Activated CD8-positive, alpha-beta memory T cell treated with anti-CD3 and anti-CD28 coated beads, Interleukin-2, amount 50 U/mL, for 48 hours (primary cell): ENCODE results near the gene SFXN4.
A peak's percentile ranks its signal among the peaks of the same experiment; 100 is the strongest.
"Not testable (repeated sequence)": the region's sequence is repeated elsewhere in the genome, so short reads cannot be mapped to it uniquely, and the experiment has no call there.

Source experiments
- DNase-seq: peaks from one replicate; pipeline ENCODE4 v3.0.0-alpha.2; 2020

The SFXN4 gene

DNA sequence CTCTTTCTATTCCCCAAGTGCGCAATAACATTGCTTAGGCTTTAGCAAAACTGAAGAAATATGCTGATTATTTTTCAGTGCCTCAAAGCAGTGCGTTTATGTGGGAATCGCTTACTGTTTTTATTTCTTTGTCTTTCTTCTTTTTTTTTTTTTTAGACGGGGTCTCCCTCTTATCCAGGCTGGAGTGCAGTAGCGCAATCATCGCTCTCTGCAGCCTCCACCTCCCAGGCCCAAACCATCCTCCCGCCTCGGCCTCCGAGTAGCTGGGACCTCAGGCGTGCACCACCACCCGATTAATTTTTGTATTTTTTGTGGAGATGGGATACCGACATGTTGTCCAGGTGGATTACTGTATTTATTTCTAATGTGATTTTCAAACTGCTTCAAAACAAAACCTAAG lies 60.4 kb downstream of the SFXN4 start:
- DNase-seq, result no peak

DNA sequence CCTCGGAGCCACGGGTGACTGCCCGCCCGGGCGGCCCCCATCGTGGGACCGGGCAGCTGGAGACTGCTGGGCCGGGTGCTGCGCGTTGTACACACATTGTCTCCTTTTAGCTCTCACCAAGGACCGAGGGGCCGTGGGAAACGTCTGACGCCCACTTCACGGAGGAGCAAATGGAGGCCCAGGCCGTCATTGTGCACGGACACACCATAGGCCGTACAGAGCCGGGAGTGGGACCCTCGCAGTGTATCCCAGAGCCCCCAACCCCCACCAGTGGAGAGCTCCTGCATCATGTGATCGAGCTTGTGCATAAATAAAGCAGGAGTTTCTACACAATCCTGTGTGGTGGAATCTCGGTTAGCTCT lies 60.9 kb downstream of the SFXN4 start:
- DNase-seq, result peak; percentile 57

DNA sequence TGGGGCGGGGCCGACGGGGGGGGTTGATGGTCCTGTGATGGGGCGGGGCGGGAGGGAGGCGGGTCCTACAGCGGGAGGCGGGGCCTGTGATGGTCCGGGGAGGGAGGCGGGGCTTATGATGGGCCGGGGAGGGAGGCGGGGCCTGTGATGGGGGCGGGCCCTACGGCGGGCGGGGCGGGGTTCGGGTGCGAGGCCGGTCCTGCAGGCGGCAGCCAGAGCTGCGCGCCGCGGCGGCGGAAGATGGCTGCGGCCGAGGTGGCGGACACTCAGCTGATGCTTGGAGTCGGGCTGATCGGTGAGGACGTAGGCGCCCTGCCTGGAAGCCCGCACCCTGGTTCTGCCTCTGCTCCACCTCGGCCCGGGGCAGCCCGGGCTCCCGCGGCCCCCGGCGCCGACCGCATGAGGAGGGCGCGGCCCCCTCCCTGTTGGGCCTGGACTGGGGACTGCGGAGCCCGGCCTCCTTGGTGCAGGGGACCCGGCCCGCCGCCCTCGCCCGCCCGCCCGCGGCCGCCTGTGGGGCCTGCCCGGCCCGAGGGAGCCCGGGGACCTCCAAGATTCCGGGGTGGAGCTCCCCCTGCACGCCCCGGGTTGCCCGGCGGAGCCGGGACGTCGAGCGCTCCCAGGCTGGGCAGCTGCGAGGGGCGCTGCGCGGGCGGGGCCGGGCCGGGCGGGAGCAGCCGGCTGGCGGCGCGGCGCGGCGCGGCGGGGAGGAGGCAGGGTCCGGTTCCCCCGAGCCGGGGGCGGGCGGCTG lies 61.4 kb downstream of the SFXN4 start, which contains the start of gene DENND10:
TSS of gene DENND10 (plus strand) at position 211 of the 751 bp plus-strand sequence. CDS start at position 241, 30 bp downstream.
- DNase-seq, result peak; percentile 90

DNA sequence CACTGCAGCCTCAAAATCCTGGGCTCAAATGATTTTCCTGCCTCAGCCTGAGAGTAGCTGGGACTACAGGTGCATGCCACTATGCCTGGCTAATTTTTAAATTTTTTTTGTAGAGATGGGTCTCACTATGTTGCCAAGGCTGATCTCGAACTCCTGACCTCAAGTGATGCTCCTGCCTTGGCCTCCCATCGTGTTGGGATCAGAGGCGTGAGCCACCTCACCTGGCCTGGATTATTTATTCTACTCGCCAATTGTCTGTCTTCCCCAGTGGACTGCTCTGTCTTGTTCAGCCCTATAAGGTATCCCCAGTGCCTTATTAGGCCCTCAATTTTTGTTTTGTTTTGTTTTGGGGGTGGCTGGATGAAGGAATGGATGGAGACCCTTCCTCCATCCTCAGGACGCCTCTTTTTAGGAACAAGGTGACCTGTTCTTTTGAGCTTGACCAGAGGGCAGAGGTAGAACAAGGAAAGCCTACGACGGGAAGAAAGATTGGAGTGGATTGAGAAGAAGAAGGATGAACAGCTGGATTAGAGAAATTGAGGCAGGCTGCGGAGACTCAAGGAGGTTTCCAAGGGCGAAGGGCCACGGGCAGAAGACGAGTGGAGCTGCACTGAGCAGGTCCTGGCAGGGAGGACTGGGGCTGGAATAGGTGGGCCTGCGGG lies 62.1 kb downstream of the SFXN4 start:
- DNase-seq, result no peak

DNA sequence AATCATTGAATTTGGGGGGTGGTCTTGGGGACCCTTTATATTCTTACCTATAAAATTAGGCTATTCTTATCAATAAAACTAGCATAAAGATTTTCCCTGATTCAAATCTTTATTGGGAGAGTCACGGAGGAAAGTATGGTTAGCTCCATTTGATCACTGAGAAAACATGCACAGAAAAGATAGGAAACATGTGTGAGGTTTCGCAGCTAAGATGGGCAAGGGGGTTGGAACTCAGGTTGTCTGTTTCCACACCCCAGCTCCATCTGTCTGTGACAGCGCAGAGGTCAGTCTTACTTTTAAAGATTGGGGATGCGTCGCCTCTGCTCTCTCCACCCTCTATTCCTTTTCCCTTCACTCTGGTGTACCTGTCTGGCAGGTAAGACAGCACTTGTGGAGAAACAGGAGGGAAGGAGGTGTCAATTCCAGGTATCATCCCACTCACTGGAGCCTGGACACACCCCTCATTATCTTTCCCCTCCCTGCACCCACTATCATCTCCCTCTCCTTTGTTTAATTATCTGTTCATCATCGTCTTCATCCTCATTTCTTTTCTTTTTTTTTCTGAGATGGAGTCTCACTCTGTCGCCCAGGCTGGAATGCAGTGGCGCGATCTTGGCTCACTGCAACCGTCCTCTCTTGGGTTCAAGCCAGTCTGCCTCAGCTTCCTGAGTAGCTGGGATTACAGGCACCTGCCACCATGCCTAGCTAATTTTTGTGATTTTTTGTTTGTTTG lies 64.0 kb downstream of the SFXN4 start:
- DNase-seq, result no peak

DNA sequence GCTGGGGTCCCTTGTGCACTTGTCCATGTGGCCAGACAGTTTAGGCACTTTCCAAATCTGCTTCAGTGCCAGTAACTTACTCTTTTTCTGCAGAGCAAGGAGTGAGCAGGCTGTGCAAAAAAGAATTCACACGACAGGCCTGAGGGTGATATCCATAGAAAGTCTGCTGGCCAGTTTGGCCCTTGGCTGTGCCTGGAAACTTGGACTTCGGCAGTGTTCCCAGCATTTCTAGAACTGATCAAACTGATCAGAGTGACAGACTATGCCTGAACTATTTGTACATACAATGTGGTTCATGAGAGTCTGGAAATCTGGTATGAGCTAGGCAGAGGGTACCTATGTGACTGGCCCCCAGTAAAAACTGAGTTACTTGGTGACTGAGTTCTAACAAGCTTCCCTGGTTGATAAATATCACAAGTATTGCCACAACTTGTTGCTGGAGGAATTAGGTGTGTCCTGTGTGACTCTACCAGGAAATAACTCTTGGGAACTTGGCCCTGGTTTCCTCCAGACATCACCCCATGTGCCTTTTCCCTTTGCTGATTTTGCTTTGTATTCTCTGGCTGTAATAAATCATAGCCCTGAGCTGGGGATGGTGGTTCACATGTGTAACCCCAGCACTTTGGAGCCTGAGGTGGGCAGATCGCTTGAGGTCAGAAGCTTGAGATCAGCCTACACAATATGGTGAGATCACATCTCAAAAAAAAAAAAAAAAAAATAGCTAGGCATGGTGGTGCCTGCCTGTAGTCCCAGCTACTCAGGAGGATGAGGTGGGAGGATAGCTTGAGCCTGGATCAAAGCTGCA lies 64.9 kb downstream of the SFXN4 start:
- DNase-seq, result no peak

DNA sequence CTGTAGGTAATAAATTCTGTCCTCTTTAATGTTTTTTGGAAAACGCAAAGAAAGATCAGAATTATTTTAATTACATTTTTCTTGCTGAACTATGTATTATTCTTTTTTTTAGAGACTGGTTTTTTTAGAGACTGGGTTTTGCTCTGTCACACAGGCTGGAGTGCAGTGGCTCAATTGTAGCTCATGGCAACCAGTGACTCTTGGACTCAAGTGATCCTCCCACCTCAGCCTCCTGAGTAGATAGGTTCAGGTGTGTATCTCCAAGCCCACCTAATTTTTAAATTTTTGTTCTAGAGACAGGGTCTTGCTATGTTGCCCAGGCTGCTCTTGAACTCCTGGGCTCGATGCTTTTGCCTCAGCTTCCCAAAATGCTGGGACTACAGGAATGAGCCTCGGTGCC lies 66.9 kb downstream of the SFXN4 start:
- DNase-seq, result no peak

DNA sequence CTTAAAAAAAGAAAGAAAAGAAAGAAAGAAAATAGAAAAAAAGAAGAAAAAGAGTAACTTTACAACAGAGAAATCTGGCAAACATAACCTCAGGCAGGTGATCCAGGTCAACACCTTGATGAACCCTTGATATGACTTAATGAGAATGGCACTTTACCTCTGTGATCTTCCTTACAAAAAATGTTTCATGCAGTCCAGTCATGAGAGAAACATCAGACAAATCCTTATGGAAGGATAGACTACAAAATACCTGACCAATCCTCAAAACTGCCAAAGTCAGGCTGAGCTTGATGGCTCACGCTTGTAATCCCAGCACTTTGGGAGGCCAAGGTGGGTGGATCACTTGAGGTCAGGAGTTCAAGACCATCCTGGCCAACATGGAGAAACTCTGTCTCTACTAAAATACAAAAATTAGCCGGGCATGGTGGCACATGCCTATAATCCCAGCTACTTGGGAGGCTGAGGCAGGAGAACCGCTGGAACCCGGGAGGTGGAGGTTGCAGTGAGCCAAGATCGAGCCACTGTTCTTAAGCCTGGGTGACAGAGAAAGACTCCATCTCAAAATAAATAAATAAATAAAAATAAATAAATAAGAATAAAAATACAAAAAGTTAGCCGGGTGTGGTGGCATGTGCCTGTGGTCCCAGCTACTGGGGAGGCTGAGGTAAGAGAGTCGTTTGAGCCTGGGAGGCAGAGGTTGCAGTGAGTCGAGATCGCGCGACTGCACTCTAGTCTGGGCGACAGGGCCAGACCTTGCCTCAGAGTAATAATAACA lies 68.7 kb downstream of the SFXN4 start:
- DNase-seq, result not testable (repeated sequence)

DNA sequence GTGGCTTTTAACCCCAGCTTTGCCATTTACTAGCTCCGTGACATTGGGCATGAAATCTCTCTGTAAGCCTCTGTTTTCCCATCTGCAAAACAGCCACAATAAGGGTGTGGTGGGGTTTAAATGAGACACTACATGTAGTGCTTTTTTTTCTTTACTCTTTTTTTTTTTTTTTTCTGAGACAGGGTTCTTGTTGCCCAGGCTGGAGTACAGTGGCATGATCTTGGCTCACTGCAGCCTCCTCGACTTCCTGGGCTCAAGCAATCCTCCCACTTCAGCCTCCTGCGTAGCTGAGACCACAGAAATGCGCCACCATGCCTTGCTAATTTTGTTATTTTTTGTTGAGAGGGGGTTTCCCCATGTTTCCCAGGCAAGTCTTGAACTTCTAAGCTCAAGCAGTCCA lies 69.9 kb downstream of the SFXN4 start:
- no peak for DNase-seq

DNA sequence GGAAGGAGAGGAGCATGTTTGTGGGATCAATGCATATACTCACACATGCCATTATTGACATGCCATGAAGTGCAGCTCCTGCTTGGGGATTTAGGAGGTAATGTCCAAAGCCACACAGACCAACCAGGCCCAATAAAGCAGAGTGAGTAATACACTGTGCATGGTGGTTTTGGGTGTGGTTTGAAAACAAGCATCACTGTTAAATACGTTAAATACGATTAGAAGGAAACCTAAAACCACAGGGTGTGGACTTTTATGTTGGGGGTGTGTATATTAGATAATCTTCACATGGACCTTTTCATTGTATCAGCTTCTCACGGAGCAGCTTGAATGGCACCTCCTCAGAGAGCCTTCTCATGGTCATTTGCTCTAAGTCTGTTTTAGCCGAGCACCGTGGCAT lies 74.5 kb downstream of the SFXN4 start:
- no peak for DNase-seq
